Stimulated activated CD4-positive, alpha-beta T cell treated with anti-CD3 and anti-CD28 coated beads, Interleukin-1b, Interleukin-23, amount 100 ng/mL, for 24 hours (primary cell): Measurements from ENCODE around the gene TUBA1B.
"Not testable (repeated sequence)": the region's sequence is repeated elsewhere in the genome, so short reads cannot be mapped to it uniquely, and the experiment has no call there.

ENCODE experiments used
- DNase-seq, 4 experiments: peaks; one replicate each; pipeline ENCODE4 v3.0.0-alpha.2; 2020; ENCODE audit warnings: low read depth in 4 of 4, low spot score in 1 of 4

Gene TUBA1B

DNA sequence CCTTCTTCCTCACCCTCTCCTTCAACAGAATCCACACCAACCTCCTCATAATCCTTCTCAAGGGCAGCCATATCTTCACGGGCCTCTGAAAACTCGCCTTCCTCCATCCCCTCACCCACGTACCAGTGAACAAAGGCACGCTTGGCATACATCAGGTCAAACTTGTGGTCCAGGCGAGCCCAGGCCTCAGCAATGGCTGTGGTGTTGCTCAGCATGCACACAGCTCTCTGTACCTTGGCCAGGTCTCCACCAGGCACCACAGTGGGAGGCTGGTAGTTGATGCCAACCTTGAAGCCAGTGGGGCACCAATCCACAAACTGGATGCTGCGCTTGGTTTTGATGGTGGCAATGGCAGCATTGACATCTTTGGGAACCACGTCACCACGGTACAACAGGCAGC is 3.2 kb downstream of the TUBA1B start:
- DNase-seq = not testable (repeated sequence)

GRCh38 chr12:49126852-49127763 is 4.1 kb downstream of the TUBA1B start:
- no peak for DNase-seq

GRCh38 chr12:49121047-49121696 is 10.0 kb downstream of the TUBA1B start:
- no peak for DNase-seq

- no peak for DNase-seq
Measured at GRCh38 chr12:49111206-49111605, 20.0 kb downstream of the TUBA1B start.

GRCh38 chr12:49110464-49111155 is 20.6 kb downstream of the TUBA1B start, which contains the start of gene LMBR1L:
LMBR1L (minus strand) TSS chr12:49110847; CDS start chr12:49110555, 292 bp downstream.
- peak; percentile 77 to 91 (median 88) for DNase-seq

DNA sequence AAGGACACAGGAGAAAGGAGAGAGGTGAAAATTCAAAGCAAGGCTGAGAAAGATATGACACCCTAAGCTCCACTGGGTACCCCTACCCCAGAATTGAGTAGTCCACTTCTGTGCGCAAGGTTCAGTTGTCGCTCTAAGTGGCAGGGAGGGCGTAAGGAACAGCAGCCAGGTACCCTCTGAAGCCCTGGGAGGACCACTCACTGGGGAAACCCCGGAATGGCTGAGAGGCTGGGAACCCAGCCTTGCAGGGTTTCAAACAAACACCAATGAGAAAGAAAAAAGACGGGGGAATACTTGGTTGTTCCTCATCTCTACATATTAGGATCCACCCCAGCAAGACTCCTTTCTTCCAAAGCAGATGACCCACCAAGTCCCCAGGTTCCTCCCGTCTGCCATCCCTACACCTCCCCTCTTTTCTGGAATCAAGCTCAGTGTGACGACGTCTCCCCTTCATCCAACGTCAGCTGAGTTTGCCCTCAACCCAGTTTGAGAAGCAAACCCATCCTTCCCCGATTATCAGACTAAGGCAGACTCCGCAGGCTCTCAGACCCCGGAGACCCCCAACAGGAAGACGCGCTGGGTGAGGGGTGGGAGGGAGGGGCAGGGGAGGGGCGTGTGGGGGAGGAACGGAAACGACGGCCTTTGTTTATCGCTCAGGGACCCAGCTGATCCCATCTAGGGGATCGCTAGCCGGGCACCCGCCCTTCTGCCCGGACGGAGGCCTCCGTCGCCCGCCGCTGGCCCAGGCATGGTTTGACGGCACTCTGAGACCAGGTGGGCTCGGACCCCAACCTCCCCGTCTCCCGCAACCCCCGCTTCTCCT is 21.3 kb downstream of the TUBA1B start:
- no peak for DNase-seq

DNA sequence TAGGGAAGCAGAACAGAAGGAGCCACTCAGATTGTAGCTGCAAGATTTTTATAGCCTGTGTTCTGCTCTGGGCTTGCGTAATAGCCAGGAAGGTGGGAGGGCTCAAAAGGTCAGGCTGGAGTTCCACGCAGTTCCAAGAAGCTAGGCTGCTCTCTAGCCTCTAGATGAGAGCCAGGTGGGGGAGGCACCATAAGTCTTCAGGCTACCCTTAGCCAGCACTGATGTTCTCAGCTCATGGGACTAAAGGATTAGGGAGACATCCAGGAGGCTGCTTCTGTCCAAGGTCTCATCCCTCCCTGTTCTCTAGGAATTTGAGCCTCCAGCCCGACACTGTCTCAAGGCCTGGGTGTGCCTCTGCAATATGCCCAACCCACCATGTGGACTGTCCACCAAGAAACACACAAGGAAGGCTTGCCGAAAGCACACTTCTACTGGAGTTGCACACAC is 22.2 kb downstream of the TUBA1B start:
- no peak for DNase-seq

- DNase-seq = no peak
Measured at GRCh38 chr12:49105504-49106084, 25.6 kb downstream of the TUBA1B start.

DNA sequence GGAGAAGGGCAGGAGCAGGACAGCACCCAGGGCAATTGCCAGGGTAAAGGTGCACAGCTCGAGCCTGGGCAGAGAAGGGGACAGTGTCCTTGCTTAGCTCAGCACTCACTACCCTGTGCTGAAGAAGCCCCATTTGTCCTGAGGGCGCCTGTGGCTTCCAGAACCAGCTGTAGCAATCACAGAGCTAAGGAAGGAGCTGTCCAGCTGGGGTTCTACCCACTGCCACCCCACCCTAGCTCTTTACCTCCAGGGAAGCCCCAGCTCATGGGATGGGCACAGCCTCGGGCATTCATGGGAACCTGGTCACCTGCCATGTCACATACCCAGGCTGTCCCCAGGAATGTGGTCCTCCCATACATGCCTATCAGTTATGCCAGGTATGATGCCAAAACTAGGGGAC is 26.4 kb downstream of the TUBA1B start:
- DNase-seq = no peak

DNA sequence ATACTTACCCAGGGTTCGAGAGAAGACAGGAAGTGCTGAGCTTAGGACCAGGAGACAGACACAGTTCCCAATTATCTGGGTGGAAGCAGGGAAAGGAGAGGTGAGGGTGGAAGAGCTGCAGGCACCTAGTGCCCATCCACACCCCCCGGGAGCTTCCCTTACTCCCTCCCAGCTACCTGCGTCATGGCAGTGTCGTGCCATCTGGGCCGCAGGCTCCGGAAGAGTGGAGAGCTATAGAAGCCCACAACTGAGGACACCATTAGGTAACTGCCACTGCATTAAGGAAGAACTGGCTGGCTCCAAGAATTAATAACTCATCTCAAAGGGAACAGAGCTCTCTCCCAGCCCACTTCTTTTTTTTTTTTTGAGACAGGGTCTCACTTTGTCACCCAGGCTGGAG is 30.8 kb downstream of the TUBA1B start:
- DNase-seq = no peak

DNA sequence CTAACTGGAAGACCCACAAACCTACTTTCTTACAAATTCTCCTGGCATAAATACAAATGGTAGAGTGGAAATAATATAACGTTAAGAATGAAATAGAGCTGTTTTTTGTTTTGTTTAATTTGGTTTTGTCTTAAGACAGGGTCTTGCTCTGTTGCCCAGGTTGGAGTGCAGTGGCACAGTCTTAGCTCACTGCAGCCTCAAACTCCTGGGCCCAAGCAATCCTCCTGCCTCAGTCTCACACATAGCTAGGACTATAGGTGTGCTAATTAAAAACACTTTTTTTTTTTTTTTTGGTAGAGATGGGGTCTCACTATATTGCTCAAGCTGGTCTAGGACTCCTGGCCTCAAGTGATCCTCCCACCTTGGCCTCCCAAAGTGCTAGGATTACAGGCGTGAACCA is 32.5 kb downstream of the TUBA1B start:
- no peak for DNase-seq

- peak in 2 of 4 experiments; percentile 34 to 39 for DNase-seq
Measured at GRCh38 chr12:49098035-49098451, 33.2 kb downstream of the TUBA1B start.

DNA sequence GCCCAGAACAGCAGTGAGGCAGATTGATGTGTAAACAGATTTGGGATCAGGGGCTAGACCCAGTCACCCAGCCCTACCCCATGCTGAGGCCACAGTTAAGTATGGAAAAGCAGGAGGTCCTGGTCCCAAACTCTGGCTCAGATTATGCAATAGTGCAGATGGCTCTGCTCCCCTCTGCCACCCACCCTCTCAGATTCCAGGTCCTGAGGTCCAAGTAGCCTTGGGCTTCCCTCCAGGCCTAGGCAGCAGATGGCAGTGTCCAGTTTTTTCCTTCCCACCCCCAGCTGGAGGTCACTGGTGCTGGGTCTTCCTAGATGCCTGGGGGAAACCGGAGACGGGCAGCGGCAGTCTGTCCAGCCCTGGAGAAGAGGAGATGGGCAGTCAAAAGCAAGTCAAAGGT is 33.8 kb downstream of the TUBA1B start:
- no peak for DNase-seq

- DNase-seq = no peak
Measured at GRCh38 chr12:49094975-49095365, 36.2 kb downstream of the TUBA1B start.

DNA sequence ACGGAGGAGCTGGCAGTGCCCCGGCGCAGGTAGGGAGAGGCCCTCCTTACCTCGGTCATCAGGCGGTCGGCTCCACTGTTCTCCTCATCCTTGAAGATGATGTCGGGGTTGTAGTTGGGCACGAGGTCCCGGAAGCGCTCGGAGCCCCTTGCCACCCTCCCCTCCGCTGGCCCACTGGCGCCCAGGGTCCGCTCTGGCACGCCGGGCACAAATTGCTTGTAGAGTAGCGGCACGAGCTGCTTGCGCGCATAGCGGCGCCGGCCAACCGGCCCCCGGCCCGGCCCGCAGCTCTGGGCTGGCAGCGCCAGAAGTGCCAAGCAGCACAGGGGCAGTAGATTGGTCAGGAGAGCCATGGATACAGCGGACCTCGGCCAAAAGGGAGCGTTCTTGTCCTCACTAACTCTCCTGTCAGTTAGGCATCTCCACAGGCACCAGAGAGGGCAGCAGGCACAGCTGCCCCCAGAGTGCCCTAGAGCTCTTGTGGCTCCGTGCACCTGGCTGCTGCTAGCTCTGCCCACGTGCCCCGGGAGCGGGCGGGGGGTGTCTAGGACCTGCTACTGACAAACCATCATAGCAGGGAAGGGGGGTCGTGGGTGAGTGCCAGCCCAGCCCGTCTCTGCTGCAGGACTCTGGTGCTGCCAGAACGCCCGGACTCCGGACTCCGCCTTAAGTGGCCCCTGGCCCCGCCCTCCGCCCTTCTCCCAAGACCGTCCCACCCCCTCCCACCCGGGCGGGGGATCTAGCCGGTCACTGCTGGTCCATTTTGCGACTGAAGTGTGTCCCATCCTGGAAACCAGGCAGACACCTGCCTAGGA is 36.8 kb downstream of the TUBA1B start, which contains the start of gene DHH:
Gene DHH (minus strand): TSS at position 642 of the 815 bp plus-strand sequence. CDS start 289 bp downstream, at position 353.
- DNase-seq = no peak

GRCh38 chr12:49093792-49094159 is 37.4 kb downstream of the TUBA1B start:
- DNase-seq = no peak

DNA sequence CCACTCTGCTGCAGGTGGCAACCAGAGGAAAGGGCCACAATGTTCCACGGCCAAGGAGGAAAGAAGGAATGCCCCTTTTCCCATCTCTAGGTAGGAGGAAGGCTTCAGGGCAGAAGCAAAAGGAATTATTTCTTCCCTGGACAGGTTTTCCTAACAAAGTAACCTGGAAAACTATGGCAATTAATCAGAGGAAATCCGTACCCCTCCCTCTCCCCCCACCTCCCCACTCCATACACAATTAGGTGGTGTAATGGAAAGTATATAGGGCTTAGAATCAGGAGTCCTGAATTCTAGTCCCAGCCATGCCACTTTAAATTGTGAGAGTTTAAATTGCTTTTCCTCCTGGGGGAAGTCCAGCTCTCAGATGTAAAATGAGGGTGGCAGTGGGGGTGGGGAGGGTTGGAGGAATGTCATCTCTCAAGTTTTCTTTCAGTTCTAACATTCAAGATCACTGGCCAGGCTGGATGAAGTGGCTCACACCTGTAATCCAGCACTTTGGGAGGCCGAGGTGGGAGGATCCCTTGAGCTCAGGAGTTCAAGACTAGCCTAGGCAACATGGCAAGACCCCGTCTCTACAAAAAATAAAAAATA is 38.3 kb downstream of the TUBA1B start:
- no peak for DNase-seq

GRCh38 chr12:49092086-49092815 is 38.9 kb downstream of the TUBA1B start:
- peak in 3 of 4 experiments; percentile 34 to 57 (median 37) for DNase-seq

GRCh38 chr12:49091836-49092085 is 39.4 kb downstream of the TUBA1B start:
- DNase-seq = no peak
